NCI-H774 (cell line): ENCODE measurements around the gene RREB1.

Experiments
- DNase-seq: peaks from one replicate; lab custom pipeline; 2025; lab: John Stamatoyannopoulos, UW

Gene RREB1

DNA sequence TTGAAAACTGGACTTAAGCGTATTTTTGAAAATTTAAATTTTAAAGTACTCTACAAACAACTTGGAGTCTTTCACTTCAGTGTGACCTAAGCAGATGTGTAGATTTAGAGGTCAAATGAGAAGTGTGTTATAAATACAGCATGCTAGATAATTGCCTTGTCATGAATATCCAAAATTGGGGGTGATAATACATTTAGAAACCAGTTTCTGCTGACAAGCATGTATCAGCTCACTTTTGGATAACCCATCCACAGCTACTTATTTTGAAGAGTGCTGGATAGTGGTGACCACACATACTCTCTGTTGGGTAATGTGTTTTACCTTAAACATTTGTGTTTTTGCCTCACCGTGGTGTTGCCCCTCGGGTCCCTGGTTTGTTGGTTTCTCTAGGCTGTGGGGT lies 14.9 kb downstream of the RREB1 start:
- no peak for DNase-seq

DNA sequence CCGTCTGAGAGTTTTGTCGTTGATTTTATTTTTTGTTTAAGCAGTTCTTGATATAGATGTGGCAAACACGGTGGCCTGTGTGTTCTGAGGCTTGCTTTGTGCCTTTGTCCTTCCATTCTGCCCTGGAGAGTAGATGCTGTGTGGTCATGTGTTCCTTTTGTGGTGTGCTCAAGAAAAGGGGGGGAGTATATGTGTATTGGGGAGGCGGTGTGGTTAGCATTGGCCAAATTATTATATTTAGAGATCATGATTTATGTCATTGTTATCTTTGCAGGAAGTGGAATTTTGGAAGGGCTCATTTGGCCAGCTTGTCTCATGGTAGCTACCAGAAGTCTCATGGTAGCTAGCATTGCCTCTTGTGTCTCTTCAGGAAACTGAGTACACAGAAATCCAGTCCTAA lies 16.4 kb downstream of the RREB1 start:
- DNase-seq = no peak

DNA sequence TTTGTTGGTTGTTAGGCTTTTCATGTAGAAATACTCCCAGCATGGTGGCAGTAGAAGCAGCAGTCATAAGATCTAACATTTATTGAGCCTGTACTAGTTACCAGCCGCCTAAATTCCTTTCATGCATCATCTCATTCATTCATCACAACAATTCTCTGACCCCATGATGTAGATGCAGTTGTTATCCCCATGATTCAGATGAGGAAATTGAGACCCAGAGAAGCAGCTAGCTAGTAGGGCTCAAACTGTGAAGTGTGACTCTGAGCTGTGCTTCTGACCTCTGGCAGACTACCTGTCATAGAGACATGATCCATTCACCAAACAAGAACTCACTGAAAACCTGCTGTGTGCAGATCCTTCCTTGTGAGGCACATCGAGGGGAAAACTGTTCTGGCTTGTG lies 16.9 kb downstream of the RREB1 start:
- DNase-seq = no peak

DNA sequence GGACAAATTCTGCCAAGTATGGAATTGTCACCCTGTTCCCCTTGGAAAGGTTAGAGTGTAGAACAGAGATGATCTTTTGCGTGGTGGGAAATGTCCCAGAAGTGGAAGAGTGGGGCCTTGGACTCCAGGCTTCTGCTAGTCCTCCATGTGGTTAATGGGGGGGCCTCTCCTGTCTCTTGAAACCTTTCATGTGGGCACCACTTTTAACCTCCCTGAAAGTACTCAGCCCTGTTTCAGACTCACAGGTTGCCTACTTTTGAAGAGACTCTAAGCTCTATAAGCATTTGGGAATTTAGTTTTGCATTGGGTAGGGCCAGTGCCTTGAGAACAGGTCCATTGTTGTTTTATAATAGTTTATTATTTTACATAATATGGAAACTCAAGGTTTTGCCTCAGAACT lies 17.5 kb downstream of the RREB1 start:
- no peak for DNase-seq

DNA sequence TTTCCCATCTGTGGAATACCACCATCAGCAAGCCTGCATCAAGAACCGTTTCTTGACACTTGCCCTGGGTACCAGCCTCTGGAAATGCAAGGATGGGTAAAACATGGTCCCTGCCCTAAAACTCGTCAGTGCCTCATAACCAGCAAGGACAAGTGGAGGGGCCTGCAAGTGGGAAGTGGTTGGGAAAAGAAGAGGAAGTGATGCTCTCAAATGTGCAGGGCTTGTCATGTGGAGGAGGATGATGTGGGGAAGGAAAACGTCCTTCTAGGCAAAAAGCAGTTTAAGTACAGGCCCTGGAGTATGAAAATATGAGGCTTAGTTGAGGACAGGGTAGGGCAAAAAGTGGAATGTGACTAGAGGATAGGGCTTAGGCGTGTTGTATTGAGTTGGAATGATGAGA lies 19.0 kb downstream of the RREB1 start:
- no peak for DNase-seq

DNA sequence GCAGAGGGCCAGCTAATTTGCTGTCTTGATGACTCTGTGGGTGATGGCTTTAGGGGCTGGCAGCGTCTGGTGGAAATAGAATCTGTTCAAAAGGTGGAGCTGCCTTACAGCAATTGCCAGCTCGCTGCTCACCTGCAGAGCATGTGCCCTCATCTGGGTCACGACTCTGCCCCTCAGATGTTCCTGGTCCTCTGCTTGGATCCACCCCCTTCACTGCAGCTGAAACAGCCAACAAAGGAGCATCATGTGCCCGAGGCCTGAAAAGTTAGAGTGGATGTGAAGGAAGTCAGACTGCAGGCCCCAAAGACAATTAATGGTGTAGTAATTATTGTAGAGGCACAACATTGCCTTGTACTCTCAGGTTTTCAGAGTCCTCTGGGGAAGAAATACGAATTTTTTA lies 19.9 kb downstream of the RREB1 start:
- DNase-seq = no peak

DNA sequence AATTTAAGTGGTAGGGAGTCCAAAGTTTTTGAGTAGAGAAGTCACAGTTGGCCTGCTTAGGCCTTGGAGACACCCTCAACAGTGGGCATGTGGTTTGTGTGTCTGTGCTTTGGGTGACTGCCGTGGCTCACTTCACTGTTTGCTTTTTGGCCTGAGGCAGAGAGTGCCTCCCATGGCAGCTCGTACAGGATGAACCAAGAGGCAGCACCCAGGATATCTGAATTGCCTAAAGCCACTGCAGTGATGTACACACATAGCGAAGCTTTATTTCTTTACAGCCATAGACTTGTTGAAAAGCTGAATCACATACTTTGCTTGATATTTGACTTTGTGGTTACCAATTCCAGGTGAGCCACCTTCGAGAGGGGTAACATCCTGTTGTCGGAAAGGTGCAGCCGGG lies 21.6 kb downstream of the RREB1 start:
- no peak for DNase-seq

DNA sequence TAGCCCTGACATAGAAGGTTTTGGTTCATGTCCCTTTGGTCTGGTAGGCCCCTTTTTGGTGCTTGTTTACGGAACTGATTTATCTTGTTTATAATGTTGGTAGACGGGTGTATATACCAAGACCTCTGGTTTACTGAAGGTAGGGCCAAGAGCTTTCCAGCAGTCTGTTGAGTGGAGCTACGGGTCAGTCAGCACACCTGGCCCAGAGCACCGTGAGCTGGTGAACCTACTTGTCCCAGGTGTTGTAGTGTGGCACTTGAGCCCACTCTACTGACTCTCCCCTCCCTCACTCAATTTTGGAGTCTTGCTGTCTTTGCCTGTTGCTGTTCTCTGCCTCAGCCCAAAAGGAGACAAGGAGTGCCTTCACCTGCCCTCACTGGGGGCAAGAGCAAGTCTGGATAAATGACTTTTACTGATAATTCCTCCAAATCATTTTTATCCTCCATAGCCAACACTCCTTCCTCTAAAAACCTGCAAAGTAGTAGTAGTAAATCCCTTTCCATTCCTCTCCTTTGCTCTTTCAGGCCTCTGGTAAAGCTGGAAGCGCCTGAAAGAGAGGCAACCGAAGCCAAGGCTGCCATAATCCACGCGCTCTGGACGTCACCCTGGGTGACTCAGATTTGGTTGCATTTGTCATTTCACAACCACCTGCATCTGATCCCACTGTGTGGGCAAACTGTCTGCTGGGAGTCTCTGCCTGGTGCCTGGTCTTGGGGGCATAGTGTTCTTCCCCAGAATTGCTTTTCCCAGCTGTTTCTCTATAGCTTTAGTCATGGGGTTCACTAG lies 22.2 kb downstream of the RREB1 start:
- DNase-seq = no peak

DNA sequence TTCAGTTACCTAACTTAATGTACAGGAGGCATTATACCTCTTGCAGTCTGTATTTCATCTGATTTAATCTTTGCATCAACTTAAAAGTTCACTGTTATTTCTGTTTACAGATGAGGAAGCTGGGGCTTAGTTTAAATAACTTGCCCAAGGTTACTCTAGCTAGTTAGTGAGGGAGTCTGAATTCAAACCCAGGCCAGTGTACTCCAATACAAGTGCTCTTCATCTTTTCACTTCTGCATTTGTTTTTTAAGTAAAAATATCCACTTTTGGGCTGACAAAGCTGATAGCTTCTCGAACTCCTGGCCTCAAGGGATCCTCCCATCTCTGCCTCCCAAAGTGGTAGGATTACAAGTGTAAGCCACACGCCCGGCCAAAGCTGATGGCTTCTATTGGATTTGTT lies 23.6 kb downstream of the RREB1 start:
- no peak for DNase-seq

DNA sequence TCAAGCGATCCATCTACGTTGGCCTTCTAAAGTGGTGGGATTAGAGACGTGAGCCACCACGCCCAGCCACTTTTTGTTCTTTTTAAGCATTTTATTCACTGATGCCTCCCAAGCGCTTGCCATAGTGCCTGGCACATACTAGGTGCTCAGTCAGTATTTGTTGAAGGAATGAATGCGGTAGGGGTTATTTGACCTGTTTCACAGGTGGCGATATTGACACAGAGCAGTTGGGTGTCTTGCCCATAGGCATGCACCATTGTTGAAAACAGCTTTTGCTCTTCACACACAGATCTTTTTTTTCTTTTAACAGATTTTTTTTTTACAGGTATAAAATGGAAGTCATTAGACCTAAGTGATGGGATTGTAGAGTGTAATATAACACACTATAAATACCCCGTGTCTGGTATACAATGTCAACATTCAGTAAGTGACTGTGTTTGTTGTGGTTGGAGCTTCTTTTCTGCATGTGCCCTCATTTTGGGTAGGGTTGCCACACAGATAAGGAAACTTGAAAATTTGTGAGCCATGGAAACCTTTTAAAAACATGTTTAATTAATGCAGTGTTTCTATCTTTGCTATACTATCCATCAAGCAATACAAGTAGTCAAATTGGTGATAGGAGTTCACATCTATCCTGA lies 24.8 kb downstream of the RREB1 start:
- DNase-seq = no peak

DNA sequence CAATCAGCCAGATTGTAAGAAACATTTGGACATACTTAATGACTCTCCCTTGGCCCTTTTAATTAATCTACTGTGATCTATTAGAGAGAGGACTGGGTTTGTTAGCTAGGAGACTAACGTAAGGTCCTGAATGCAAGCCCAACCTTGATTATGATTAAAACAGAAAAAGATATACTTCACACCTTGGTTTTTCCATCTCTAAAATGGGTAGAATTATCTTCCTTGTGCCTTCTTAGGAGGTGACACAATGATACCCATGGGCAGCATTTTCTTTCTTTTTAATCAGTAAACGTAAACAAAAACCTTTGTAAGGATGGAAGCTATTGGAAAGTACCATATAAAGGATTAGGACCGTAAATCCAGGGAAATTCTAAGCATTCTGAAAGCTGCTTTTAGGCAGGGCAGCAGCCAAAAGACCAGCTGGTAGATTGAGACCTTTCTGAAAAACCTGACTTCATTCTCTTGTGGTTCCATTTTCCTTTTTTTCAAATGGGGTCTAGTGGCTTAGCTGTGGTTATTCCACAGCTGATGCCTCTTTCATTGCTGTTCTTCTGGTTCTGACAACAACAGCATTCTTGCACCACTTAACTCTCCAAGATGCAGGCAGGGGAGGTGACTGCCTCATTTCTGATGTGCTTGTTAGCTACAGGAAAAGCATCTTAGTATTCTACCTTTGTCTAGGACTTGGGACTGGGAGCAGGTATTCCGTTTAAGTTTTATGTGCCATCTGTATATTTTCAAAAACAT lies 27.4 kb downstream of the RREB1 start:
- no peak for DNase-seq

DNA sequence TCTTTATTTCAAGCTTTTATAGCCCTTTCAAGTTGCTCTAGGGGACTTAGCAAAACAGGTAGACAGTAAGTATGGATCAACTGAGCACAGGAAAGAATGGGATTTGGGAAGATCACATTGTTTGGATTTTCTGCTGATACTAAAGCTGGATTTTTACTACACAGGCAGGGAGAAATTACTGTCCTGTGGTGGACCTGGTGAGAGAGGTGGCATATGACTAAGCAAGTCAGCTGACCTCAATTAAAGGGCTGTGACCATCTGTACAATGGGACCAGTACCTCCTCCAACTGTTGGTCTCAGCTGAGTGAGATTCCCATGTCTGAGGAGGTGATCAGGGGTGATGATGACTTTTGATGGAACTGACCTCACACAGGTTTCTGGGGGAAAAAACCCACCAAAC lies 28.0 kb downstream of the RREB1 start:
- DNase-seq = no peak

DNA sequence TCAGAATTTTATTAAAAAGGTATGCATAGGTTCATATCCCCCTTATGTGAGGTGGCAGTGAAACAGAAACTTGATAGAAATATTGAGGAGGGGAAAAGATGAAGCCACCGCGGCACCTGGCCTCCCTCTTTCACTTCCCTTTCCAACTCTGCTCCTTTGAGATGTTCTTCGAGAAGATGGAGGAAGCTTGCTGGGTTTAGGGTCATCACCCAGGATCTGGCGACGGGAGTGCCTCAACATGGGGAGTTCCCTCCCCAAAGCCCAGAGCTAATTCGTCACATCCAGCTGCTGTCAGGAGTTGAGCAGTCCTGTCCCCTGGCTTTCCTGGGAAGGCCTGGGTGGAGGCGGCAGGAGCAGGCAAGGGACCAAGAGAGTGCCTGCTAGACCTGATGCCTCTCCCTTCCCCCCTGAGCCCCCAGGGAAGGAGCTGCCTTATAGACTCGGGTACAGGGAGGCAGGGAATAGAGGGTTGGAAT lies 29.1 kb downstream of the RREB1 start:
- no peak for DNase-seq

DNA sequence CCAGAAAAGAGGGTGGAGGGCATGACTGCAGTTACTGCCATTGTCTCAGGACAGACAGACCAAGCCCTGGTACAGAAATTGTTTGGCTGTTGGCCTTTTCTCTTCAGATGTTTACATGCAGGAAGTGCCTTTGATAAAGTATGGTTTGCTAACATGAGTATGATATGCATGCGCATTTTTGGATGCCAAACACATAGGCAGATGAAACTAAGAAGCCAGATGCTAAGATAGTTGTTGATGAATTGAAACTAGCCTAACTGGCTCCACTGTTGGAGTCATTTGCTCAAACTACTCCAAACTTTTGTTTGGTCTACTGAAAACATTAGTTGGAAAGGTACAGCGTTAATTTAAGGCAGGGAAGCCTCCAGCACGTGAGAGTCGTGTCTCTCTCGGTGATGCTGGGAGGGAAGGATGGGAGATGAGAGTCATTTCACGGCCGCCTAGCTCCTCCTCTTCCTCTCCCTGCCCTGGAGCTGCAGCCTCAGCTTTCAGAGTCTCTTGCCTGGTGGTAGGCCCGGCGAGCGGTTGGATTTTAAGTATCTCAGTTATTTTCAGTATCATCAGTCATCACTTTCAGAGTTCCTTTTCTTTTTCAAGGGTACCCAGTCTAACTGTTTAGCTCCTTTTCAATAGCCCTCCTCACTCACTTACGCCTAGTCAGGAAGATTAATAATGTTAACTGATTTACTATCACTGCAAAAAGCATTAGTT lies 29.7 kb downstream of the RREB1 start:
- peak; percentile 32 for DNase-seq

DNA sequence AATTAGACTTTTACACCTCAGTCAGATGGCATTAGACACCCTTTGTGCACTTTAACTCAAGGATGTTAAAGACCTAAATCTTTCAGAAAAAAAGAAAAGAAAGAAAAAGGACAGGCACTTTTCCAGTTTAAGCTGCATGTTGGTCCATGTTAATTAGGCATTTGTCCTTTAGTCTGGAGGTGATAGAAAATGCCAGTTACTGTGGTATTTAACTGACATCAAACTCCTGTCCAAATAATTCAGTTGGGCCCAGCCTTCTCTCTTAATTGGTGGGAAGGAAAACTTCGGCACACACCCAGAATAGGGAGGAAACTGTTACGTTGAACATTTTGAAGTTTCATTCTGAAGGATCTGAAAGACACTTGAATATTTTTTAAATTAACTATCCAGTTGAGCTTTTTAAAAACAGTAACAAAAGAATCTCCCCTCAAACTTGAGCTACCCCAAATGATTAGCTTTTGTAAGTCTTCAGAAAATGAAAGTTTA lies 30.3 kb downstream of the RREB1 start:
- no peak for DNase-seq

DNA sequence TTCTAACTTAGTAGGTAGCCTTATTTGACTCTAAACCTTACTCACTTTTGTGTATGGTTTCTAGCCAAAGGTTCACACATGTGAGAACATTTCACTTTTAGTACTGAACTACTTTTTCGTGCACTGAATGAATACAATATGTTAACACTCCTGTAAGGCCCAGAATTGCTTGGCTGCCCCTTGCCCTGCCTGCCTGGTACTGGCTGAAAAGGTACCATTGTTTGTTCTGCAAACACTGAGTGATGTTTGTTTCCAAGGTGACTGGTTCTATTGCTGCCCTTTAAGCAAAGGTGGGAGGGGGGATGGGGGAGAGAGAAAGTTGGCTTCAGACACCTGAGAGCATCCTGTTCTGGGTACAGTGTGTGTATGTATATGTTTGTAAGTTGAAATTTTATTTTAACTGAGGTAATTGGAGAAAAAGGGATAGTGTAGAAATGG lies 31.2 kb downstream of the RREB1 start:
- peak; percentile 90 for DNase-seq

DNA sequence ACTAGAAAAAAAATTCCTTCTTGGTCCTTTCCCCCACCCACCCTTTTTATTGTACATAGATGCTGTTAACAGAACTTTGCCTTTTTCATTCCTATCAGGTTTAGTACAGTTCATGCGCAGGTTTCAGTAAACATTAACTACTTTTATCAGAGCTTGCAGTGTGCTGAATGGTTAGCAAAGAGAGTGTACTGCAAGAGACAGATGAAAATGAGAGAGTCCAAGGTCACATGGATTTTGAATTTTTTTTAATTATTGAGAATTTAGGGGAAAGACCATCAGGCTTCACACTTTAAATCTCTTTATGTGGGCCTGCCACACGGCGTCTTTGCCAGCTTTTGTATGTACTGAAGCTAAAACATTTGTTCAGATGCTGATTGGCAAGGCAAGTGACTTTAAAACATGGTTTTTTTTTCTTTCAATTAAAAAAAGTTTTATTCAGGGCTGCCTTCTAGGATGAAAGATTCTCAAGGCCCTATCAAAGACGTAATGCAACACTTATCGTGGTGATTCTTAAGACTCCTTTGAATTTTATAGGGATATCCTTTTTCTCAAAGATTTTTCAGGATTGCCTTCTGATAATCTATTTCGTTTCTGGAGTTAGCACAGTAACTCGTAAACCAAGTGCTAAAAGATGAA lies 32.2 kb downstream of the RREB1 start:
- DNase-seq = no peak

DNA sequence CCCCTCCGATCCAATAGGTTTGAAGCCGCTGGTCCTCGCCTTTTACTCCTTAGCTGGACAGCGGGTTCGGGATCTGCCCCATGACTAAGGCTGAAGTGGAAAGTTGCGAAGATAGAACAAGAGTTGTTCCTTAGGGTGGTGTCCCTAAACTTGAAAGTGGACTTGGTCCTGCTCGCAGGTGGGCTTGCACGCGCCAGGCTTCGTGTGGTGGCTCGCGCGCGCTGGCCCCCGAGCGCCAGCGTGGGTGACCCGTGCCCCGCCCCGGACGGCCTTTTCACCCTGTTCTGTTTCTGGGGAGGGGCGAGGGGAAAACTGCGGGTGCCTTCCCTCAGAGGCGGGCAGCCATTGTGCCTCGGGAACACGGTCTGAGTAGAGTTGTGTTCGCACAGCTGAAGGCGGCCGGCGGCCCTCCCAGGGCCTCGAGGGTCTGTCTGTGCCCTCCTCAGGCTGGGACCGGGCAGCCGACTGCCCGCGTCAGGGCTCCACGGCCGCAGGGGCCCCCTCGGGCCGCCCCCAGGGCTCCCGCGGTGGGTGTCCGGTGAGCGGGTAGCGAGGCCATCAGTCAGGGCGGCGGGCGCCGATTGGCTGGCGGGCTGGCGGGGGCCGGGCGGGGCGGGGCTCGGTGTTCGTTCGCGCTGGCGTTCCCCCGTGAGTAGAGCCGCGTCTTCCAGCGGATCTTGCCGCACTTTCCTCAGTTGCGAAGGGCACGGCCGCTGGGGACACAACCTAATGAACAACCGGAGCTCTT lies 33.0 kb downstream of the RREB1 start:
- DNase-seq = peak; percentile 77

DNA sequence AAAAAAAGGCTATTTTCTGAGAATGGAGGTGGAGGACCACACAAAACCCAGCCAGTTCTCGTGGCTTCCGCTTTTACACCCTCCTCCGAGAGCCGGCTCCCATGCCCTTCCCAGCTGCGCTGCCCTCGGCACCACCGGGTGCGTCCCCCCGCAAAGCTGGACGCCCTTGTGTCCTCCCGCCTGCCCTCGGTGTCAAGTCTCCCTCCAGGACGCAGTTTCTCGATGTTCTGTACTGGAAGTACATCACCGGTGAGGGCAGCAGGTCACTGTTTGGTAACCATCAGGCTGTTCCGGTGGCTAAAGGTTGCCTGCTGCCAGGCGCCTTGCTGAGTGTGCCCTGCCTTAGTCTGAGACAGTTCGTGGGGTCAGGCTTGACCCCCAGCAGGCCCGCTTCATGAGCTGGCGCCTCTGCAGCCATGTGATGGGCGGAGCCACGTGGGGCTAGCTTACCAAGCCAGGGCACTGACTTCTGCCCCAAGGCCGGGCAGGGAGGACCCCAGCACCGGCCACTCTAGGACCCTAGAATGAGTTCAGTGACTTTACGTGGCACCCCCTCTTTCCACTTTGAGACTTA lies 34.6 kb downstream of the RREB1 start:
- no peak for DNase-seq

DNA sequence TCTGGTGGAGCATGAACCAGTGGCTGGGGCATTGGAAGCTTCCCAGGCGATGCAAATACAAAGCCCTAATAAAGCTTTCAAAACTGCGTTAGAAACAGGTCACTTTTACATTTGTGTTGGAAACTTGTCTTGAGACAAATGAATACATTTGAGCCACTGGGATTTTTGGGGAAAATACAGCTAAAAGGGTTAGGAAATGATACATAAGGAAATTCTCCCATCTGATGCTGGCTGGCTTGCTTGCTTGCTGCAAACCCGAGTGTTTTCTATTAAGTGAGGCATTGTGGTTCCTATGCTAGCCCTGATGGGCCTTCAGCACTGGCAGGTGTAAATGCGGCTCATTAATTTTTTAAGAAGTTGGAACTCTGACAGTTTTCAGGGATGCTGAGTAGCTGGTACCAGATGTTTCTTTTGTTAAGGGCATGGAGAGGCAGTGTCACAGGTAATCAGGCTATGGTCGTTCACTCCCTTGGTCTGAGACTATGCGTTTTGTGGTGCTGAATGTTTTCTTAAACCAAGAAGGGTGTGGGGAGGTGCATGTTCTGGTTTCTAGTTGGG lies 35.2 kb downstream of the RREB1 start:
- DNase-seq = peak; percentile 77
